Measurements from ENCODE around the gene SCN4A. TPM values are rescaled to one million over a fixed set of nuclear protein-coding genes. Genes with fewer than 3 reads are reported as not detected.
A peak's percentile ranks its signal among the peaks of the same experiment; 100 is the strongest.

SCN4A gene
- total RNA-seq, 1 experiment from 2014 or later, result not detected

GRCh38 chr17:64002658-64003525 lies 30.2 kb upstream of the SCN4A start:
- no peak for DNase-seq (ENCODE audit: low read depth)

GRCh38 chr17:64001763-64002529 lies 29.2 kb upstream of the SCN4A start:
- DNase-seq (ENCODE audit: low read depth), result peak; percentile 20

GRCh38 chr17:64001091-64001579 lies 28.4 kb upstream of the SCN4A start:
- DNase-seq (ENCODE audit: low read depth), result no peak

GRCh38 chr17:63999680-64000531 lies 27.2 kb upstream of the SCN4A start:
- no peak for DNase-seq (ENCODE audit: low read depth)

- DNase-seq (ENCODE audit: low read depth), result no peak
Measured at GRCh38 chr17:63998721-63999679, 26.3 kb upstream of the SCN4A start.

GRCh38 chr17:63998050-63998720 lies 25.5 kb upstream of the SCN4A start, which contains the start of gene PRR29:
PRR29 (plus strand) TSS chr17:63998351; CDS start chr17:63998365, 14 bp downstream.
- peak; percentile 32 for DNase-seq (ENCODE audit: low read depth)

GRCh38 chr17:63997341-63998048 lies 24.8 kb upstream of the SCN4A start:
- no peak for DNase-seq (ENCODE audit: low read depth)

- DNase-seq (ENCODE audit: low read depth), result no peak
Measured at GRCh38 chr17:63996430-63997182, 23.9 kb upstream of the SCN4A start.

- no peak for DNase-seq (ENCODE audit: low read depth)
Measured at GRCh38 chr17:63995626-63996025, 22.9 kb upstream of the SCN4A start.

GRCh38 chr17:63993368-63993985 lies 20.8 kb upstream of the SCN4A start:
- no peak for DNase-seq (ENCODE audit: low read depth)

GRCh38 chr17:63991611-63992010 lies 18.9 kb upstream of the SCN4A start:
- DNase-seq (ENCODE audit: low read depth), result no peak

GRCh38 chr17:63989622-63990345 lies 17.1 kb upstream of the SCN4A start:
- no peak for DNase-seq (ENCODE audit: low read depth)

GRCh38 chr17:63988741-63989621 lies 16.3 kb upstream of the SCN4A start:
- no peak for DNase-seq (ENCODE audit: low read depth)

GRCh38 chr17:63988127-63988478 lies 15.4 kb upstream of the SCN4A start:
- no peak for DNase-seq (ENCODE audit: low read depth)

GRCh38 chr17:63987221-63988126 lies 14.8 kb upstream of the SCN4A start:
- no peak for DNase-seq (ENCODE audit: low read depth)
